Muscle layer of duodenum (tissue), 2 donors: ENCODE measurements around the gene STAP1.
"Not testable (repeated sequence)": the region's sequence is repeated elsewhere in the genome, so short reads cannot be mapped to it uniquely, and the experiment has no call there.

ENCODE experiments used
- H3K27ac ChIP-seq: one replicate; pipeline ENCODE4 v1.7.0; 2013; ENCODE audit warnings: mild to moderate bottlenecking, low read length
- H3K27me3 ChIP-seq: one replicate; pipeline ENCODE4 v1.7.0; 2013; ENCODE audit warnings: low read depth, mild to moderate bottlenecking, control low read depth, low read length
- H3K36me3 ChIP-seq, 2 donors: one replicate each; pipeline ENCODE4 v1.7.0; 2013; ENCODE audit warnings: low read length in 2 of 2, control low read depth in 1 of 2, mild to moderate bottlenecking in 1 of 2; ENCODE audit not compliant: insufficient read depth in 2 of 2, control insufficient read depth in 1 of 2
- H3K4me1 ChIP-seq, 2 donors: one replicate each; pipeline ENCODE4 v1.7.0; 2013; ENCODE audit warnings: low read length in 2 of 2, mild to moderate bottlenecking in 2 of 2, control low read depth in 1 of 2, moderate library complexity in 1 of 2; ENCODE audit not compliant: insufficient read depth in 2 of 2, control insufficient read depth in 1 of 2
- H3K4me3 ChIP-seq, 2 donors: one replicate each; pipeline ENCODE4 v1.7.0; 2013; ENCODE audit warnings: low read length in 2 of 2, low read depth in 1 of 2, mild to moderate bottlenecking in 1 of 2
- H3K9me3 ChIP-seq, 2 donors: one replicate each; pipeline ENCODE4 v1.7.0; 2013; ENCODE audit warnings: low read length in 2 of 2, control low read depth in 1 of 2, mild to moderate bottlenecking in 1 of 2; ENCODE audit not compliant: control insufficient read depth in 1 of 2
- donor health status: healthy.

The STAP1 gene

GRCh38 chr4:67624939-67625338, 66.4 kb downstream of the STAP1 start:
- Histone ChIP-seq H3K4me1 (no peaks in the 10 kb centered on the region), H3K36me3 (peaks cover 52% of the 10 kb centered on the region in 2 donors)

GRCh38 chr4:67632492-67632891, 74.0 kb downstream of the STAP1 start:
- H3K27ac ChIP-seq, result no peak overlapping the region
- H3K9me3 ChIP-seq, result no peaks in the 10 kb centered on the region
- peaks cover 25 to 46% of the 10 kb centered on the region in 2 donors for H3K36me3 ChIP-seq
- H3K27me3 ChIP-seq, result no peaks in the 10 kb centered on the region
- H3K4me1 ChIP-seq, result no peaks in the 10 kb centered on the region
- H3K4me3 ChIP-seq, result no peak overlapping the region

More at GRCh38 chr4:67624939-67625338, 66.4 kb downstream of the STAP1 start:
- H3K4me3 ChIP-seq, result no peak overlapping the region
- H3K27me3 ChIP-seq, result no peaks in the 10 kb centered on the region
- no peak overlapping the region for H3K27ac ChIP-seq
- no peaks in the 10 kb centered on the region for H3K9me3 ChIP-seq

- H3K4me1 ChIP-seq, result no peaks in the 10 kb centered on the region
- peaks cover 24 to 52% of the 10 kb centered on the region in 2 donors for H3K36me3 ChIP-seq
- H3K27ac ChIP-seq, result no peak overlapping the region
- H3K9me3 ChIP-seq, result no peaks in the 10 kb centered on the region
- no peak overlapping the region for H3K4me3 ChIP-seq
- no peaks in the 10 kb centered on the region for H3K27me3 ChIP-seq
These were observed 76.2 kb downstream of the STAP1 start for GRCh38 chr4:67634741-67635140.

GRCh38 chr4:67635331-67635730, 76.8 kb downstream of the STAP1 start:
- Histone ChIP-seq H3K27me3 (no peaks in the 10 kb centered on the region), H3K4me3 (no peak overlapping the region), H3K27ac (no peak overlapping the region), H3K9me3 (no peaks in the 10 kb centered on the region), H3K36me3 (peaks cover 28 to 47% of the 10 kb centered on the region in 2 donors), H3K4me1 (no peaks in the 10 kb centered on the region)

GRCh38 chr4:67636978-67637377, 78.5 kb downstream of the STAP1 start:
- H3K27me3 ChIP-seq, H3K9me3 ChIP-seq, H3K4me3 ChIP-seq, H3K4me1 ChIP-seq, H3K27ac ChIP-seq: not testable (repeated sequence)
- peaks cover 28 to 38% of the 10 kb centered on the region in 2 donors for H3K36me3 ChIP-seq

- no peaks in the 10 kb centered on the region for H3K9me3 ChIP-seq
- H3K4me1 ChIP-seq, result no peaks in the 10 kb centered on the region
- H3K27ac ChIP-seq, result no peak overlapping the region
- H3K36me3 ChIP-seq, result peaks cover 22 to 31% of the 10 kb centered on the region in 2 donors
- H3K4me3 ChIP-seq, result no peak overlapping the region
- H3K27me3 ChIP-seq, result no peaks in the 10 kb centered on the region
These were observed 79.6 kb downstream of the STAP1 start for GRCh38 chr4:67638136-67638535.

GRCh38 chr4:67651536-67651935, 93.0 kb downstream of the STAP1 start:
- Histone ChIP-seq H3K4me1 (no peaks in the 10 kb centered on the region), H3K9me3 (peaks cover 0 to 3% of the 10 kb centered on the region in 2 donors), H3K4me3 (no peak overlapping the region), H3K27me3 (no peaks in the 10 kb centered on the region), H3K27ac (no peak overlapping the region), H3K36me3 (peaks cover 0 to 23% of the 10 kb centered on the region in 2 donors)
